ENCODE results near the gene CAPN5.
A peak's percentile ranks its signal among the peaks of the same experiment; 100 is the strongest.
"Not testable (repeated sequence)": the region's sequence is repeated elsewhere in the genome, so short reads cannot be mapped to it uniquely, and the experiment has no call there.

CAPN5 gene

GRCh38 chr11:77066229-77067042 is at the start of gene CAPN5:
Gene CAPN5, plus strand, starts transcription at chr11:77066971. Its CDS starts 17,916 bp downstream, at chr11:77084887.
- H3K27me3 ChIP-seq (replicated peaks; ENCODE audit: control insufficient read depth, insufficient read depth, low read length) = peaks cover 4% of the 10 kb centered on the region; the same call in 1 of the 2 replicates
- peak; percentile 44 for TF ChIP-seq CTCF (IDR thresholded peaks at IDR 0.05; ENCODE audit: insufficient read depth, low read length, poor library complexity, severe bottlenecking)
- no peaks in the 10 kb centered on the region for H3K36me3 ChIP-seq (ENCODE audit: control insufficient read depth, insufficient read depth, low read length)
- peak; percentile 89 for DNase-seq (ENCODE audit: extremely low read depth, insufficient read length)
- H3K4me3 ChIP-seq (replicated peaks; ENCODE audit: low read depth, low read length) = peak within 1 kb of the TSS; percentile 74

GRCh38 chr11:77018396-77018924 is 48.3 kb upstream of the CAPN5 start:
- not testable (repeated sequence) for H3K36me3 ChIP-seq (ENCODE audit: control insufficient read depth, insufficient read depth, low read length); DNase-seq (ENCODE audit: extremely low read depth, insufficient read length); H3K27me3 ChIP-seq (replicated peaks; ENCODE audit: control insufficient read depth, insufficient read depth, low read length); H3K4me3 ChIP-seq (replicated peaks; ENCODE audit: low read depth, low read length)

- no peaks in the 10 kb centered on the region for H3K27me3 ChIP-seq (replicated peaks; ENCODE audit: control insufficient read depth, insufficient read depth, low read length)
- DNase-seq (ENCODE audit: extremely low read depth, insufficient read length) = no peak
- TF ChIP-seq CTCF (IDR thresholded peaks at IDR 0.05; ENCODE audit: insufficient read depth, low read length, poor library complexity, severe bottlenecking) = no peak
- no peaks in the 10 kb centered on the region for H3K36me3 ChIP-seq (ENCODE audit: control insufficient read depth, insufficient read depth, low read length)
- H3K4me3 ChIP-seq (replicated peaks; ENCODE audit: low read depth, low read length) = no peak overlapping the region
Measured at GRCh38 chr11:77019976-77020595, 46.7 kb upstream of the CAPN5 start.

GRCh38 chr11:77020734-77021133 is 46.0 kb upstream of the CAPN5 start:
- Histone ChIP-seq H3K27me3 (replicated peaks; ENCODE audit: control insufficient read depth, insufficient read depth, low read length) (no peaks in the 10 kb centered on the region), H3K4me3 (replicated peaks; ENCODE audit: low read depth, low read length) (no peak overlapping the region), H3K36me3 (ENCODE audit: control insufficient read depth, insufficient read depth, low read length) (no peaks in the 10 kb centered on the region)
- no peak for DNase-seq (ENCODE audit: extremely low read depth, insufficient read length)
- TF ChIP-seq CTCF (IDR thresholded peaks at IDR 0.05; ENCODE audit: insufficient read depth, low read length, poor library complexity, severe bottlenecking) = no peak

GRCh38 chr11:77024745-77025144 is 42.0 kb upstream of the CAPN5 start:
- TF ChIP-seq CTCF (IDR thresholded peaks at IDR 0.05; ENCODE audit: insufficient read depth, low read length, poor library complexity, severe bottlenecking) = no peak
- Histone ChIP-seq H3K36me3 (ENCODE audit: control insufficient read depth, insufficient read depth, low read length) (no peaks in the 10 kb centered on the region), H3K27me3 (replicated peaks; ENCODE audit: control insufficient read depth, insufficient read depth, low read length) (no peaks in the 10 kb centered on the region), H3K4me3 (replicated peaks; ENCODE audit: low read depth, low read length) (no peak overlapping the region)
- DNase-seq (ENCODE audit: extremely low read depth, insufficient read length) = no peak

- Histone ChIP-seq H3K36me3 (ENCODE audit: control insufficient read depth, insufficient read depth, low read length) (no peaks in the 10 kb centered on the region), H3K4me3 (replicated peaks; ENCODE audit: low read depth, low read length) (no peak overlapping the region), H3K27me3 (replicated peaks; ENCODE audit: control insufficient read depth, insufficient read depth, low read length) (no peaks in the 10 kb centered on the region; the same call in 1 of the 2 replicates)
- no peak for DNase-seq (ENCODE audit: extremely low read depth, insufficient read length)
- no peak for TF ChIP-seq CTCF (IDR thresholded peaks at IDR 0.05; ENCODE audit: insufficient read depth, low read length, poor library complexity, severe bottlenecking)
Measured at GRCh38 chr11:77026221-77026620, 40.5 kb upstream of the CAPN5 start.

Measured in GM06990 (cell line).